ENCODE data around the gene ATP2A2. TPM values are rescaled to one million over a fixed set of nuclear protein-coding genes. Genes with fewer than 3 reads are reported as not detected.
A peak's percentile ranks its signal among the peaks of the same experiment; 100 is the strongest.

Gene ATP2A2
- total and polyA plus RNA-seq, 2 of the 8 experiments (the other 6 are each of a cell fraction or from before 2014, with no cell fraction given) = 86.1 to 271 TPM

DNA sequence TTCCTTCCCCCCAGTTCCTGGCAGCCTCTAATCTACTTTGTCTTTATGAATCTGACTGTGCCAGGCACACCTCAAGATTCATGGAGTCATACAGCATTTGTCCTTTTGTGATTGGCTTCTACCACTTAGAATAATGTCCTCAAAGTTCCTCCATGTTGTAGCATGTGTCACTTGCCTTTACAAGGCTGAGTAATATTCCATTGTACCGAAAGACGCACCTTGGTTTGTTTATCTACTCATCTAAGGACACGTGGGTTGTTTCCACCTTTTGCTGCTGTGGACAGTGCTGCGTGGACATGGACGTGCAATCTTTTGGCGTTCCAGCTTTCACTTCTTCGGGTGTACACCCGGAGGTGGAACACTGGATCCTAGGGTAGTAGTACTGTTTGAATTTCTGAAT lies 88.9 kb downstream of the ATP2A2 start:
- CTCF ChIA-PET (ENCODE audit: partially characterized antibody) = interaction anchor here (1.2 kb wide), 1 partner anchor 14 kb away, joined by 3 read pairs; no protein-coding TSS in a partner anchor

More for the DNA sequence above, 88.9 kb downstream of the ATP2A2 start:
- Histone ChIP-seq H2BK12ac (ENCODE audit: low read depth, low read length) (no peak overlapping the region), H2BK5ac (ENCODE audit: low read depth, low read length) (no peak overlapping the region), H3K36me3 (ENCODE audit: control insufficient read depth in 2 of 4, insufficient read depth in 4 of 4, low read length in 3 of 4) (peaks cover 15 to 36% (median 30%) of the 10 kb centered on the region in 4 experiments), H2AFZ (ENCODE audit: low read length) (no peak overlapping the region), H3K9ac (replicated peaks in 1 of 4; ENCODE audit: extremely low read depth in 1 of 4, low read depth in 3 of 4, low read length in 3 of 4) (peak overlapping the region in 1 of 4 experiments; percentile 8; a peak in 1 of 7 replicates), H2BK20ac (ENCODE audit: low read length) (no peak overlapping the region), H3K79me1 (ENCODE audit: low read depth, low read length) (no peaks in the 10 kb centered on the region), H3K23ac (ENCODE audit: insufficient read length) (no peak overlapping the region), H2BK120ac (replicated peaks; ENCODE audit: low read depth, low read length) (no peak overlapping the region), H3K4ac (replicated peaks; ENCODE audit: insufficient read length, low read depth, low read length) (no peak overlapping the region), H3K9me3 (ENCODE audit: insufficient read depth in 2 of 2, low read depth in 1 of 2, low read length in 1 of 2) (no peaks in the 10 kb centered on the region), H3K56ac (replicated peaks; ENCODE audit: insufficient read length, low read depth, low read length) (no peak overlapping the region), H2AK5ac (ENCODE audit: low read depth, low read length) (no peak overlapping the region), H4K91ac (replicated peaks; ENCODE audit: insufficient read length, low read length) (no peak overlapping the region), H3K4me3 (ENCODE audit: extremely low read depth in 1 of 4, insufficient read depth in 2 of 4, low read depth in 3 of 4, low read length in 4 of 4) (no peak overlapping the region), H4K8ac (ENCODE audit: extremely low read depth, insufficient read depth, low read length) (no peak overlapping the region), H3K79me2 (ENCODE audit: control insufficient read depth in 1 of 2, insufficient read depth in 2 of 2, low read length in 2 of 2) (no peaks in the 10 kb centered on the region), H2BK15ac (ENCODE audit: low read length) (no peak overlapping the region), H3K27me3 (replicated peaks in 1 of 4; ENCODE audit: control insufficient read depth in 3 of 4, extremely low read depth in 1 of 4, insufficient read depth in 3 of 4, low read length in 3 of 4) (no peaks in the 10 kb centered on the region), H3K27ac (ENCODE audit: low read depth, low read length) (no peak overlapping the region), H3K14ac (ENCODE audit: insufficient read length) (no peak overlapping the region), H3K4me1 (replicated peaks in 1 of 4; ENCODE audit: control insufficient read depth in 3 of 4, insufficient read depth in 4 of 4, low read length in 3 of 4) (no peaks in the 10 kb centered on the region; a peak in 1 of 7 replicates), H3K18ac (ENCODE audit: extremely low read depth, low read length) (no peak overlapping the region), H4K5ac (ENCODE audit: insufficient read length, low read depth, low read length) (no peak overlapping the region), H3K4me2 (ENCODE audit: insufficient read depth in 1 of 2, low read depth in 2 of 2, low read length in 2 of 2) (no peak overlapping the region), H4K20me1 (replicated peaks in 1 of 2; ENCODE audit: control insufficient read depth in 1 of 2, insufficient read depth in 2 of 2, low read length in 2 of 2) (peaks cover 0 to 7% of the 10 kb centered on the region in 2 experiments), H3K23me2 (ENCODE audit: low read depth, low read length) (no peaks in the 10 kb centered on the region)
- FAIRE-seq (no peak), DNase-seq (ENCODE audit: low read depth in 1 of 2, low spot score in 2 of 2) (no peak)
- WGBS, 2 experiments (ENCODE audit: extremely low coverage in 1 of 2, insufficient coverage in 1 of 2, insufficient read length in 1 of 2, insufficient replicate concordance in 2 of 2, low coverage in 1 of 2, low lambda C conversion rate in 2 of 2, missing lambda C conversion rate in 1 of 2) = 91% methylated on average over 8 of the region's 8 CpGs; no CpG with 5 or more reads in 1 of the 2 experiments
- TF ChIP-seq RXRA (IDR thresholded peaks at IDR 0.05; ENCODE audit: insufficient read depth, low read depth, low read length) = no peak
- TF ChIP-seq POU5F1 (IDR thresholded peaks at IDR 0.05; ENCODE audit: low read depth, low read length) = no peak
- 0 out of 2 replicates have a peak, but pooled peaks have one; percentile 24 for TF ChIP-seq POLR2AphosphoS5 (IDR thresholded peaks at IDR 0.05; ENCODE audit: low read depth, low read length)
- no peak for TF ChIP-seq JUND (IDR thresholded peaks at IDR 0.05; ENCODE audit: low read length)
- POLR2A ChIA-PET (ENCODE audit: partially characterized antibody) = interaction anchor here (1.5 kb wide), 1 partner anchor 98 kb away, joined by 4 read pairs; the partner anchor contains the start of genes FAM216A and GPN3
